OCI-LY1 (cell line): ENCODE data around the gene B4GALT6.

Experiments used
- H2AFZ ChIP-seq: fragments of 200-600 bp; sonication (generic), shearing (Covaris generic); 2 replicates; pipeline ENCODE4 v1.6.0; 2014; ENCODE audit warnings: antibody characterized with exemption, mild to moderate bottlenecking, low read length
- H3F3A ChIP-seq: fragments of 200-600 bp; sonication (generic), shearing (Covaris generic); 2 replicates; pipeline ENCODE4 v1.6.0; 2014; ENCODE audit warnings: mild to moderate bottlenecking, antibody characterized with exemption, low read length, moderate library complexity; ENCODE audit not compliant: insufficient read depth
- H3K27ac ChIP-seq: fragments of 200-600 bp; sonication (generic); 2 replicates; pipeline ENCODE4 v1.5.1; 2014; ENCODE audit warnings: low read length, mixed run types, mild to moderate bottlenecking, low read depth; ENCODE audit not compliant: poor library complexity, severe bottlenecking
- H3K27me3 ChIP-seq: fragments of 200-600 bp; sonication (generic); 2 replicates; pipeline ENCODE4 v1.6.0; 2014; ENCODE audit warnings: antibody characterized with exemption, mild to moderate bottlenecking, low read length, moderate library complexity; ENCODE audit not compliant: insufficient read depth
- H3K36me3 ChIP-seq: fragments of 200-600 bp; sonication (generic); 2 replicates; pipeline ENCODE4 v1.6.1; 2014; ENCODE audit warnings: mild to moderate bottlenecking, antibody characterized with exemption, low read length, moderate library complexity, mixed read lengths; ENCODE audit not compliant: insufficient read depth
- H3K4me1 ChIP-seq: fragments of 200-600 bp; sonication (generic); 2 replicates; pipeline ENCODE4 v1.5.1; 2014; ENCODE audit warnings: mild to moderate bottlenecking, low read length, moderate library complexity; ENCODE audit not compliant: insufficient read depth, severe bottlenecking
- H3K4me2 ChIP-seq: fragments of 200-600 bp; sonication (generic), shearing (Covaris generic); 2 replicates; pipeline ENCODE4 v1.6.1; 2014; ENCODE audit warnings: low read length
- H3K4me3 ChIP-seq: fragments of 200-600 bp; sonication (generic); 2 replicates; pipeline ENCODE4 v1.5.1; 2014; ENCODE audit warnings: low read length, low read depth, mild to moderate bottlenecking, mixed read lengths; ENCODE audit not compliant: poor library complexity, severe bottlenecking
- H3K79me2 ChIP-seq: fragments of 200-600 bp; shearing (Covaris generic); 2 replicates; pipeline ENCODE4 v1.6.1; 2016; ENCODE audit warnings: mixed run types, low read length, mixed read lengths; ENCODE audit not compliant: insufficient read depth
- H3K9ac ChIP-seq: fragments of 200-600 bp; sonication (generic), shearing (Covaris generic); 2 replicates; pipeline ENCODE4 v1.6.1; 2014; ENCODE audit warnings: mild to moderate bottlenecking, low read length, mixed read lengths
- H3K9me2 ChIP-seq: fragments of 200-600 bp; sonication (generic), shearing (Covaris generic); 2 replicates; pipeline ENCODE4 v1.6.1; 2014; ENCODE audit warnings: low read depth, mild to moderate bottlenecking, low read length, mixed read lengths
- H3K9me3 ChIP-seq: fragments of 200-600 bp; shearing (Covaris generic); 2 replicates; pipeline ENCODE4 v1.6.1; 2014; ENCODE audit warnings: low read length, mixed read lengths
- H4K20me1 ChIP-seq: fragments of 200-600 bp; sonication (generic), shearing (Covaris generic); 2 replicates; pipeline ENCODE4 v1.6.0; 2016; ENCODE audit warnings: mild to moderate bottlenecking, low read length; ENCODE audit not compliant: insufficient read depth
- EZH2 ChIP-seq: fragments of 200-600 bp; sonication (generic), shearing (Covaris generic); IDR thresholded peaks from 2 replicates; pipeline ENCODE4 v1.8.0; 2017; ENCODE audit warnings: borderline replicate concordance, mixed run types, mild to moderate bottlenecking, antibody characterized with exemption, low read length, moderate library complexity, mixed read lengths
- TF ChIP-seq, protein P1 (sequence below): fragments of 200-600 bp; sonication (generic), shearing (Covaris generic); IDR thresholded peaks from 2 replicates; pipeline ENCODE4 v1.5.1; 2017; ENCODE audit warnings: mild to moderate bottlenecking, antibody characterized with exemption, low read length, moderate library complexity, mixed read lengths

B4GALT6 gene

DNA sequence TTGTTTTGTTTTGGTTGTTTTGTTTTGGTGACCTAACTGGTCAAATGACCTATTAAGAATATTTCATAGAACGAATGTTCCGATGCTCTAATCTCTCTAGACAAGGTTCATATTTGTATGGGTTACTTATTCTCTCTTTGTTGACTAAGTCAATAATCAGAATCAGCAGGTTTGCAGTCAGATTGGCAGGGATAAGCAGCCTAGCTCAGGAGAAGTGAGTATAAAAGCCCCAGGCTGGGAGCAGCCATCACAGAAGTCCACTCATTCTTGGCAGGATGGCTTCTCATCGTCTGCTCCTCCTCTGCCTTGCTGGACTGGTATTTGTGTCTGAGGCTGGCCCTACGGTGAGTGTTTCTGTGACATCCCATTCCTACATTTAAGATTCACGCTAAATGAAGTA, 92.8 kb downstream of the B4GALT6 start, which contains the start of gene TTR:
Gene TTR, plus strand, starts transcription at position 250 of the 400 bp plus-strand sequence. Its CDS starts 26 bp downstream, at position 276.
- no peak within 1 kb of the TSS for H3K27ac ChIP-seq
- H3K9ac ChIP-seq, result no peak within 1 kb of the TSS
- H3K9me3 ChIP-seq, result no peaks in the 10 kb centered on the region
- no peaks in the 10 kb centered on the region for H3K79me2 ChIP-seq
- no peaks in the 10 kb centered on the region for H3F3A ChIP-seq
- TF ChIP-seq, protein P1, sequence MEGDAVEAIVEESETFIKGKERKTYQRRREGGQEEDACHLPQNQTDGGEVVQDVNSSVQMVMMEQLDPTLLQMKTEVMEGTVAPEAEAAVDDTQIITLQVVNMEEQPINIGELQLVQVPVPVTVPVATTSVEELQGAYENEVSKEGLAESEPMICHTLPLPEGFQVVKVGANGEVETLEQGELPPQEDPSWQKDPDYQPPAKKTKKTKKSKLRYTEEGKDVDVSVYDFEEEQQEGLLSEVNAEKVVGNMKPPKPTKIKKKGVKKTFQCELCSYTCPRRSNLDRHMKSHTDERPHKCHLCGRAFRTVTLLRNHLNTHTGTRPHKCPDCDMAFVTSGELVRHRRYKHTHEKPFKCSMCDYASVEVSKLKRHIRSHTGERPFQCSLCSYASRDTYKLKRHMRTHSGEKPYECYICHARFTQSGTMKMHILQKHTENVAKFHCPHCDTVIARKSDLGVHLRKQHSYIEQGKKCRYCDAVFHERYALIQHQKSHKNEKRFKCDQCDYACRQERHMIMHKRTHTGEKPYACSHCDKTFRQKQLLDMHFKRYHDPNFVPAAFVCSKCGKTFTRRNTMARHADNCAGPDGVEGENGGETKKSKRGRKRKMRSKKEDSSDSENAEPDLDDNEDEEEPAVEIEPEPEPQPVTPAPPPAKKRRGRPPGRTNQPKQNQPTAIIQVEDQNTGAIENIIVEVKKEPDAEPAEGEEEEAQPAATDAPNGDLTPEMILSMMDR, result no peak
- TF ChIP-seq EZH2, result no peak
- no peaks in the 10 kb centered on the region for H3K4me1 ChIP-seq
- H3K4me2 ChIP-seq, result no peak within 1 kb of the TSS
- H3K27me3 ChIP-seq, result no peaks in the 10 kb centered on the region
- no peaks in the 10 kb centered on the region for H3K36me3 ChIP-seq
- no peaks in the 10 kb centered on the region for H4K20me1 ChIP-seq
- no peak within 1 kb of the TSS for H2AFZ ChIP-seq
- H3K4me3 ChIP-seq, result no peak within 1 kb of the TSS
- H3K9me2 ChIP-seq, result no peaks in the 10 kb centered on the region

DNA sequence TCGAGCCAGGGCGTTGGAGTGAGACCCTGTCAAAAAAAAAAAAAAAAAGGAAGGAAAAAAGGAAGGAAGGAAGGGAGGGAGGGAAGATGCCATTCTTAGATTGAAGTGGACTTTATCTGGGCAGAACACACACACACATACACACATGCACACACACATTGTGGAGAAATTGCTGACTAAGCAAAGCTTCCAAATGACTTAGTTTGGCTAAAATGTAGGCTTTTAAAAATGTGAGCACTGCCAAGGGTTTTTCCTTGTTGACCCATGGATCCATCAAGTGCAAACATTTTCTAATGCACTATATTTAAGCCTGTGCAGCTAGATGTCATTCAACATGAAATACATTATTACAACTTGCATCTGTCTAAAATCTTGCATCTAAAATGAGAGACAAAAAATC, 93.3 kb downstream of the B4GALT6 start:
- Histone ChIP-seq H3K27ac (no peak overlapping the region), H3K9ac (no peak overlapping the region), H2AFZ (no peak overlapping the region), H3K4me1 (no peaks in the 10 kb centered on the region), H3F3A (no peaks in the 10 kb centered on the region), H3K27me3 (no peaks in the 10 kb centered on the region), H3K4me2 (no peak overlapping the region), H3K4me3 (no peak overlapping the region), H3K9me3 (no peaks in the 10 kb centered on the region), H3K79me2 (no peaks in the 10 kb centered on the region), H3K9me2 (no peaks in the 10 kb centered on the region), H3K36me3 (no peaks in the 10 kb centered on the region), H4K20me1 (no peaks in the 10 kb centered on the region)
- TF ChIP-seq EZH2, result no peak
- TF ChIP-seq, protein P1, result no peak

DNA sequence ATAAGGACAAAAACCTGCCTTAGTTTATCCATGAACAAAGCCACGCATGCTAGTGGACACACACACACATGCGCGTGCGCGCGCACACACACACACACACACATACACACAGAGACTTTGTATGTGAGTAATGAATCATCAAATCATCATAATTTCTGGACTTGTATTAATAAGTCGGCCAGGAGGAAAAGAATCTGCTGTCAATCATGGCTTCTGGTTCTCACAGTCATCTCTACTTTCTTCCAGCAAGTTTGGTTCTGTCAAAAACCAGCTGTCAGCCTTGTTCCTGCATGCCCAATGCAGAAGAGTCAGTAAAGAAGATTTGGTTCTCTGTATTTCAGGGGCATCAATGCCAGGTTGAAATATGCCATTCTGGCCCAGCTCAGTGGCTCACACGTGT, 93.8 kb downstream of the B4GALT6 start:
- no peak overlapping the region for H3K9ac ChIP-seq
- no peak overlapping the region for H3K4me2 ChIP-seq
- no peak overlapping the region for H3K27ac ChIP-seq
- H3F3A ChIP-seq, result no peaks in the 10 kb centered on the region
- H3K27me3 ChIP-seq, result no peaks in the 10 kb centered on the region
- no peak overlapping the region for H3K4me3 ChIP-seq
- no peaks in the 10 kb centered on the region for H4K20me1 ChIP-seq
- no peaks in the 10 kb centered on the region for H3K9me3 ChIP-seq
- no peaks in the 10 kb centered on the region for H3K79me2 ChIP-seq
- no peak overlapping the region for H2AFZ ChIP-seq
- H3K4me1 ChIP-seq, result no peaks in the 10 kb centered on the region
- no peaks in the 10 kb centered on the region for H3K36me3 ChIP-seq
- no peak for TF ChIP-seq EZH2
- TF ChIP-seq, protein P1, result no peak
- no peaks in the 10 kb centered on the region for H3K9me2 ChIP-seq
